Stimulated activated CD4-positive, alpha-beta T cell treated with anti-CD3 and anti-CD28 coated beads, Interleukin-15, amount 100 ng/mL, for 1 hour (primary cell): ENCODE results near the gene MEI1.
"Not testable (repeated sequence)": the region's sequence is repeated elsewhere in the genome, so short reads cannot be mapped to it uniquely, and the experiment has no call there.

Experiments
- DNase-seq, 2 donors: peaks; one replicate each; pipeline ENCODE4 v3.0.0-alpha.2; 2020; ENCODE audit warnings: low read depth in 1 of 2, low spot score in 1 of 2

MEI1 gene

DNA sequence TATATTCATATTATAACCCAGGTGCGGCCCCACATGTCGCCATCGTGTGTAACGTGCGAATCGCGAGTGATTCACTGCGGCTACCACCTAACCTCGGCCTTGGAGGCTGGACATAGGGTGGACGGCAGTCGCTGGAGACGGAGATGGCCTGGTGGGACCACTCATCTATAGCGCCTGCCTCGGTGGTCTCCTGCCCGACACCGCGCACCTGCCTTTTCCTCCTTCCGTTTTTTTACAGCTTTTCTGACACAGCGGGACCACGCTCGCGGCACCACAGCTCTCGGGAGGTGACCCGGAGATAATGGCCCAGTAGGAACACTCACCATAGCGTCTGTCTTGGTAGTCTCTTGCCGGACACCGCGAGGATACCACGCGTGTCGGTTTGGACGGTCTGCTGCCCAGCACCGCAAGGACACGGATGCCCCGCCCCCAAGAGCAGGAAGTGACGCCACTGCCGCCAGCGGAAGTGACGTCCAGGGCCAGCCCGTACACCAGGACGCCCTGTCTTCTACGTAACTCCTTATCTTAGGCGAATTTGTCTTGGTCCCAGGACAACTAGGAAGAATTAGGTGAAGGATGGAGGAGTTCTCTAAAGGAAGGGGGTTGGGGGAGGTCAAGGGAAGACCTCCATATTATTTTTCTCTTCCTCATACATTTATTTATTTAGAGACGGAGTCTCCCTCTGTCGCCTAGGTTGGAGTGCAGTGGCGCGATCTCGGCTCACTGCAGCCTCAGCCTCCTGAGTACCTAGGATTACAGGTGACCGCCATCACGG is 17.1 kb upstream of the MEI1 start:
- DNase-seq = peak; percentile 61 to 79

DNA sequence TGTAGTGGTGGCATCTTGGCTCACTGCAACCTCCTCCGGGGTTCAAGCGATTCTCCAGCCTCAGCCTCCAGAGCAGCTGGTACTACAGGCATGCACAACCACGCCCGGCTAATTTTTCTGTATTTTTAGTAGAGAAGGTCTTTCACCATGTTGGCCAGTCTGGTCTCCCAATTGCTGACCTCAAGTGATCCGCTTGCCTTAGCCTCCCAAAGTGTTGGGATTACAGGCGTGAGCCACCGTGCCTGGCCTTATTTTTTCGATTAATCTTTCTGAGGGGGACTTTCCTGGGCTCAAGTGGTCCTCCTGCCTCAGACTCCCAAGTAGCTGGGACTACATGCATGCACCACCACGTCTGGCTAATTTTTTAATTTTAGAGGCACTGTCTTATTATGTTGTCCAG is 16.3 kb upstream of the MEI1 start:
- no peak for DNase-seq

DNA sequence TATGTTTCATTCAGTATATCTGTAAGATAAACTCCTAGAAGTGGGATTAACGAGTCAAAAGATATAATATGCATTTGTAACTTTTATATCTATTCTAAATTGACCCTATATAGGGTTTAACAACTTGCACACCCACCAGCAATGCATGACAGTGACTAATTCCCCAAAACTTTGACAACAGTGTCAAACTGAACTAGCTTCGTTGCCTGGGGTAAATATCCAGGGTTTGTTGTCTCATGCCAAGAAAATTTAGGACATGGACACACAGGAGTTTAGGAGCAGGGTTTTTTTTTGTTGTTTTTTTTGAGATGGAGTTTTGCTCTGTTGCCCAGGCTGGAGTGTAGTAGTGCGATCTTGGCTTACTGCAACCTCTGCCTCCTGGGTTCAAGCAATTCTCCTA is 15.7 kb upstream of the MEI1 start:
- no peak for DNase-seq

DNA sequence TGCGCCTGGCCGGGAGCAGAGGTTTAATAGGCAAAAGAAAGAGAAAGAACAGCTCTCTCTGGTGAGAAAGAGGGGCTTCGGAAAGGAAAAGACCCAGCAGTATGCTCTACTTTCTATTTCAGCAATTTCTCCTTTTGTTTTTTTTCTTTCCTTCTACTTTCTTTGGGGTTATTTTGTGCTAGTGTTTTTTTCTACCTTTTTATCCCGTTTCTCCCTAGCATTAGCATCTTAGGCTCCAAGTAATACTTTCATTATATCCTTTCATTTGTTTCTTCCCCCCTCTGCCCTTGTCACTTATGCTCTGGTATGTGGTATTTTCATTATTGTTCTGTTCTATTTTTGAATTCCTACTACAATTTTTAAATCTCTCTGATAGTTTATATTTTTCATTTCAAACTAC is 15.1 kb upstream of the MEI1 start:
- DNase-seq = no peak

DNA sequence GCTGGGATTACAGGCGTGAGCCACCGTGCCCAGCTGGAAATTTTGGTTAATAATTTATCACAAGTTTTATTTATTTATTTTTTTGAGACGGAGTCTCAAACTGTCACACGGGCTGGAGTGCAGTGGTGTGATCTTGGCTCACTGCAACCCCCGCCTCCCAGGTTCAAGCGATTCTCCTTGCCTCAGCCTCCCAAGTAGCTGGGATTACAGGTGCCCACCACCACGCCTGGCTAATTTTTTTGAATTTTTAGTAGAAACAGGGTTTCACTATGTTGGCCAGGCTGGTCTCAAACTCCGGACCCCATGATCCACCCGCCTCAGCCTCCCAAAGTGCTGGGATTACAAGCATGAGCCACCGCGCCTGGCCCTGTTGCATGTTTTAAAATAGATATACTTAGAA is 12.4 kb upstream of the MEI1 start:
- DNase-seq = not testable (repeated sequence)

GRCh38 chr22:41687901-41688364 is 11.4 kb upstream of the MEI1 start:
- no peak for DNase-seq

DNA sequence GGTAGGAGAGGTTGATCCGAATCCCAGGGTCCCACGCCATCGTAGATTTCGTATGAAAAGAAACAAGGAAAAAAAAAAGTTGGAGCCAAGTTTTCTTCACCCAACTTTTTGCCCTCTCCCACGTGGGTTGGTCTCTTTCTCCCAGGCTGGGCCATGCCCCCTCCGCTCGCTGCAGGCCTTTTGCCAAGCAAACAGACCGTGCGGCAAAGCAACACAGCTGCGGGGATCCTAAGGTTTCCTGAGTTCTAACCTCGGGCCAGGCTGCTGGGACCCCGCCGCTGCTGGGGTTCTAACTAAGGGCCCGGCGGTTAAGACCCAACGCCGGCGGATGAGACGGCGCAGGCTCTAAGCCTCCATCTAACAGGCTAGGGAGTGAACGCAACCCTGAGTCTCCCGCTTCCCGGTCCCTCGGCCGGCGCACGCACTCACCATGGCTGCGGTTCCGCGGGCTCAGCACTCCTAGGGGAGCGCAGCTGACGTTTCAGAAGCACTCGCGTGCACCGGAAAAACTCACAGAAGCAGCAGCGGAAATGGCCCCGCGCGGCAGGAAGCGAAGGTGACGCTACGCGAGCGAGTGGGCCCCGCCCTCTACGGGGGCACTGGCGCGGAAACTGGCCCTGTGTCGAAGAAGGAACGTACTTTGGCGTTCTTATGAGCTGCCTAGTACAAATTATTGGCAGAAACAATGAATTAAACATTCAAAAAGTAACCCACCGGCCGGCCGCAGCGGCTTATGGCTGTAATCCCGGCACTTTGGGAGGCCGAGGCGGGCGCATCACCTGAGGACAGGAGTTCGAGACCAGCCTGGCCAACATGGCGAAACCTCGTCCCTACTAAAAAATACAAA is 10.7 kb upstream of the MEI1 start, which contains the start of gene SNU13:
Gene SNU13, minus strand, starts transcription at position 503 of the 847 bp plus-strand sequence. Its CDS starts 71 bp downstream, at position 432.
- peak; percentile 83 to 84 for DNase-seq

GRCh38 chr22:41690476-41690875 is 8.8 kb upstream of the MEI1 start:
- no peak for DNase-seq

- DNase-seq = no peak
Measured at GRCh38 chr22:41695211-41695610, 4.1 kb upstream of the MEI1 start.

GRCh38 chr22:41696703-41697102 is 2.6 kb upstream of the MEI1 start:
- no peak for DNase-seq

DNA sequence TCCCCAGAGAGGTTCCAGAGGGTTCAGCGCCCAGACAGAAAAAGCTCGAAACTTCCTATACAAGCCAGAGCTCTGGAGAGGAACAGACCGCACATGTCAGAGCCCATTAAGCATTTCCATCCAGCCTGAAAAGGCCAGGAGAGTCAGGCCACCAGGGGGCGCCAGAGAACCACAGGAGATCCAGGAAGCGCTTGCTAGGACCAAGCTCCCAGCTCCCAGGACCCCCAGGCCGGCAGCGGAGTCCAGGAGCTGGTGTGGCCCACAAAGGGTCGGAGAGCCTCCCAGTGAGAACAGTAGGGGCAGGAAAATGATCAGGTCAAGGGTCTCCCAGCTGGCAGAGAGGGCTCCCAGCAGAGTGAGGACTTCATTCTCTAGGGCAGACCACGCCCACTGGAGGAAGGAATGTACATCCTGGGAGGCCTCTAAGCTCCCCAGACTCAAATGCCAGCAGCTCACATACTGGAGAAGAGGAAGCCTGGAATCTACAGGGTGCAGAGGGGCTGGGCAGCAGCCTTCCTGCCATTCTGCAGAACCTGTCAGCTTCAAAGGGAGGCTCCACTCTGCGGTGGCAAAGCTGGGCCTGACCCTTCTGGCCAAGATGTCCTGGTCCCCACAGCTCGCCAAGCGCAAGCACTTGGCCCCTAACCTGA is 2.1 kb upstream of the MEI1 start:
- peak; percentile 83 to 92 for DNase-seq

- no peak for DNase-seq
Measured at GRCh38 chr22:41700108-41700364, 733 bp downstream of the MEI1 start.

- DNase-seq = no peak
Measured at GRCh38 chr22:41702763-41703162, 3.5 kb downstream of the MEI1 start.

DNA sequence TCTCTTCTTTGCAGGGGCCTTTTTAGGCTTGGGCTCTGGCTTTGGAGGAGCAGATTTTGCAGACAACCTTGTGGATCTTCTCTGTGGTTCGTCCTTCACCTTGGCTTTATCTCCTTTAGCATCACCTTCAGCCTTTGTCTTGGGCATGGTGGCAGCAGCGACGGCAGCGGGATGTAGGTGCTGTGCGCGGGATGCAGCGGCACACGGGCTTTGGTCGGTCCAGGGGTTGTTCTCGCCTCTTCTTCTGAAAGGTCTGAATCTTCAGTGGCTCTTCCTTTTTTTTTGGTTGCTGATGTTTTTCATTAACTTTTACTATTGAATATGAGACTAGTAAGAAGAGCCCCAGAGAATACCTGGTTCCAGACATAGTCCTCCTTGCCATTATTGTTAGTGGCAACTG is 10.0 kb downstream of the MEI1 start:
- DNase-seq = no peak

DNA sequence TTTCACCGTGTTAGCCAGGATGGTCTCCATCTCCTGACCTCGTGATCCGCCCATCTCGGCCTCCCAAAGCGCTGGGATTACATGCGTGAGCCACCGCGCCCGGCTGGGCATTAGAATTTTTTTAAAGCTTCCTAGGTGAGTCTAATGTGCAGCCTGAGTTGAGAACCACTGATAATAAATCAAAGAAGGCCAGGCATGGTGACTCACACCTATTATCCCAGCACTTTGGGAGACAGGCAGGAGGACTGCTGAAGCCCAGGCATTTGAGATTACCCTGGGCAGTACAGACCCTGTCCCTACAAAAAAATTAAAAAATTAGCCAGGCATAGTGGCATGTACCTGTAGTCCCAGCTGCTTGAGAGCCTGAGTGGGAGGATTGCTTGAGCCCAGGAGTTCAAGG is 13.7 kb downstream of the MEI1 start:
- no peak for DNase-seq

- DNase-seq = no peak
Measured at GRCh38 chr22:41722496-41722895, 23.2 kb downstream of the MEI1 start.

GRCh38 chr22:41725510-41726110 is 26.3 kb downstream of the MEI1 start:
- DNase-seq = no peak

DNA sequence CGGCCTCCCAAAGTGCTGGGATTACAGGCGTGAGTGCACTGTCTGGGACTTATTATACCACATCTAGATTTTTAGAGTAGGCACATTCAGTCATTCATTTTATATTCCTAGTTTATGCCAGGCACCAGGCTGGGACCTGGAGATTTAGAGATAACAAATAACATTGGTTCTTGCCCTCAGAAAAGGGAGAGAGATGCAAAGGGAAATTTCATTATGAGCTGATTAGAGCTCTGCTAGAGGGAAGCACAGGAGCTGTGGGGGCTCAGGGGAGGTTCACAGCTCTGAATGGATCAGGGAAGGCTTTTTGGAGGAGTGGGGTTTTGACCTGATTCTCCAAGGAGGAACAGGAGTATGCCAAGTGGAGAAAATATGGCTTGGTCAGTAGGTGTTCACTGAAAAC is 32.3 kb downstream of the MEI1 start:
- DNase-seq = no peak

DNA sequence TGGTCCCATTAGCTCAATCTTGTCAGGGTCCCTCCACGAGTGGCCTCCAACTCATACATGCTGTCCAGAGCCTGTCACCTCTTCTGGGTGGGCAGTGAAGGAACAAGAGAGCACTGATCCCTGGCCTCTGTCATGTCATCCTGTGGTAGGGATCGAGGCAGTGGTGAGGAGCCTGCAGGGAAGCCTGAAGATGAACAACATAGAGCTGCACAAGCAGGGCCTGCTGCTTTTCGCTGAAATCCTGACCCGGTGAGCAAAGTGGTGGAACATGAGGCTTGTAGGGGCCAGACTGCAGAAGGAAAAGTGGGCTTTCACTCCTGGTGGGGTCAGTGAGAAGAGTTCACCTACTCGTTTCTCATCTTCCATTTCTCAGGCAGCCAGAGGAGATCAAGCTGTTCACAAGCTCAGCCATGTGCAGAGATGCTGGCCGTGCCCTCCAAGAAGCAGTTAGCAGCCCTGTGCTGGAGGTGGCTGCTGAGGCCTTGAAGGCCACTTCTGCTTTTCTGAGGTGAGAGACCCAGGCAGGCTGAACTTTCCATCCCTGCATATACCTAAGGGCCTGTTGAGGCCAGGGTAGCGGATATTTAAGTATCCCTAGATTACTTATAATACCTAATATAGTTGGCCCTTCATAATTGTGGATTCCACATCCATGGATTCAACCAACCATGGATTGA is 32.9 kb downstream of the MEI1 start:
- DNase-seq = no peak

- not testable (repeated sequence) for DNase-seq
Measured at GRCh38 chr22:41733241-41733640, 33.9 kb downstream of the MEI1 start.

DNA sequence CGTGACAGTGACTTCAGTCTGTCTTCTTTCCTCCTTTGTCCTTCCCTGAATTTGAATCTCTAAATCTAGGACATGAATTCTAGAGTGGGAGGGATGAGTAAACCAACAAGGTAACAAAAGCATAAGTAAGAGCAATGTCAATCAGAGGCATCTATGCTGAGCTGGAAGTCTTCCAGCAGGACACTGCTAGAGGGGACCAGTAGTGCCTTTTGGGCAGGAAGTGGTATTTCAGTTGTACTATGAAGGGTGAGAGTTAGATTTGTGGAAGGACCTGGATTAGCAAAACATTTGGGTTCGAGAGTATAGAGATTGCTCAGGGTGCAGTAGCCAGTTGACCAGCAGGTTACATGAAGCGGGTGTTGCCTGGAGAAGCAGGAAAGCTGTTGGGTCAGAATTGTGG is 40.3 kb downstream of the MEI1 start:
- no peak for DNase-seq
